DMS53 (cell line): Measurements from ENCODE around the gene TFEC.
"Not testable (repeated sequence)": the region's sequence is repeated elsewhere in the genome, so short reads cannot be mapped to it uniquely, and the experiment has no call there.

ENCODE experiments used
- DNase-seq: peaks from one replicate; lab custom pipeline; 2025; lab: John Stamatoyannopoulos, UW

The TFEC gene

GRCh38 chr7:115988401-115988800 lies 42.2 kb downstream of the TFEC start:
- DNase-seq, result no peak

DNA sequence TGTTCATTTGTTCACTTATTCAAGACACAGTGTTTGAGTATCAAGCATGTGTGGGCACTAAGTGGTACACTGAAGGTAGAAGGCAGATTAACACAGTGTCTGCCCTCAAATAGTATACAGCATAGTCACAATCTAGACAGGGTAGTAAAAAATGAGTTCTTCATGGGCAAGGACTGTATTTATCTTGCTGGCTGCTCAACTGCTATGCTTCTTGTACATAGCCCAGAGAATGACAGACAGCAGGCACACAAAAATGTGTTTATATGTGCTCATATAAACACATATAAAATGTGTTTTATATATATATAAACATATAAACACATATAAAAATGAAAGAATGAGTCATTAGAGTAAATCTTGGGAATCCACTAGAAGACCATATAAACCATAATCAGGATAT lies 43.1 kb downstream of the TFEC start:
- no peak for DNase-seq

DNA sequence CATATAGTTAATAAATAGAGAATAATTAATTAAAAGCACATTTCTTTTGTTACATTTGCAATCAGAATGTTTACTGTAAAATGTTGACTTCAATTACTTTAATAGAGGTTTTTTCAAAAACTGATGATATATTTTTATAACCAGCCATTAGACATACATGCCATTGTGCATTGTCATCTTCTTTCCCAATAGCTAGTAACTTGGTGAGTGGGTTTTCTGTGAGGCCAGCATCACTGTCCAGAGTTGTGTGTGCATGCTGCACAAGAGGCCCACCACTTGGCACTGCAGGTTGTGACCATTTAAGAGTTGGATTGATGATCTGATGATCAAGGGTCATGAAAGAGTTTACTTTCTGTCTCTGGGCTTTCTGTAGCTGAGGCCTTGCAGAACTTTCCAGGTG lies 46.5 kb downstream of the TFEC start:
- DNase-seq, result no peak

- no peak for DNase-seq
Observed at GRCh38 chr7:115980159-115980558, 50.4 kb downstream of the TFEC start.

DNA sequence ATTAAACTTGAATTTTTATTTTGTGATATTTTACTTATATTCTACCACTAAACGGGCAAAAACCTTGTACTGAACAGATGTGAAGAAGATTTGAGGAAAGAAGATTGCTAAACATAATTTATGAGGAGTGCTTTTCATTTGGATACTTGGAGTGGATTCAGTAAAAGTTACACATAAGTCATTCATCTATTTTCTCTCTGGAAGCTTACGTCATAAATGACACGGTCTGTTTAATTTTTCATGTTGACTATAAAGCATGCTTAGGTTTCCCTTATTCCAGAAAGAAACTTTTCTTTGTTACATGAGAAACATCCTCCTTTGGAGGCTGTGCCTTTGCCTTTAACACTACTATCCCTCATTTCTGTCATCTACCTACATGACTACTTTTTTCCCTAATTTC lies 53.9 kb downstream of the TFEC start:
- no peak for DNase-seq

- DNase-seq, result no peak
Observed at GRCh38 chr7:115975766-115976165, 54.8 kb downstream of the TFEC start.

GRCh38 chr7:115973406-115973805 lies 57.2 kb downstream of the TFEC start:
- no peak for DNase-seq

DNA sequence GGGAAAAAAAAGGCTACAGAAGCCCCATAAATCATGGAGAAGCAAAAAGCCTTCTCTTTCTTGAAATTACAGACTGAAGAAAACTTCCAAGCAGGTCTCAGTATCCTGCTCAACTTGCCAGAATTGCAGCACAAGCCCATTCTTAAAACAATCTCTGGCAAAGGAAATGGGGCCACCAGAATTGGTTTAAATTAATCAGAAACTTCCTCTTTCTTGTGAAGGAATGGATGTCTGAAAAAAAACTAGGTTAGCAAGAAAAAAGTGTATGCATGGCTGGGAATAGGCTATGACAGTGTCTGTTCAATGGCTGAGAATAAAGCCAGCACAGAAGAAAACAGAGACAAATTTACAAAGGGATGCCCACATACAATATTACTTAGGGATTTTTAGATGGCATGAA lies 59.1 kb downstream of the TFEC start:
- DNase-seq, result no peak

GRCh38 chr7:115968596-115968995 lies 62.0 kb downstream of the TFEC start:
- no peak for DNase-seq

GRCh38 chr7:115968171-115968570 lies 62.4 kb downstream of the TFEC start:
- no peak for DNase-seq

DNA sequence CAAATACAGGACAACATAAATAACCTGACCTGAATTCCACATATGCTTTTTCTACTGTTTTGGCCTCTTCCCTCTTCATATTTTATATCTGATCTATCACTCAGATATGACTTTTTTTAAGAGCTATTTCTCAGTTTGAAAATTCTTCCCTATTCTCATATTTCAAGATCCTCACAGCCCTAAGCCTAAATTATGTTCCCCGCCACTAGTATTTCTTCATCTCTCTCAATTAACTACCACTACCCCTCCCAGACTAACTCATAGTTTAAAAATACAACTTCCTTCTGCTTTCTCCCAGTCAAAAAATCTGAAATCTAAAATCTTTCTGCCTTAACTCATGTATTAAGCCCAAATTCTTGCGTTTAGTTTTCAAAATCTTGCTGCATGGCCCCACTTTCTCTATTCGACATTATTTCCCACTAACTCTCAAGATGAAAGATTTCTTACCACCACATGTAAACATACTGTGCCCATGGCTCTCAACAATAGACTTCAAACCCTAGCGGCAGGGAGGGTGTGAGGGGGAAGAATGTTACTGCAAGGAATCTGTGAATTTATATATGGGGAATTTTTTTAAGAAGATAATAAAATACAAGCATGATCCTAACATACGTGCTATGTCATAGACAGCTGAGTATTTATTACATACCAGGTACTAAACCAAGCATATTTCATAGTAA lies 64.6 kb downstream of the TFEC start:
- DNase-seq, result no peak

DNA sequence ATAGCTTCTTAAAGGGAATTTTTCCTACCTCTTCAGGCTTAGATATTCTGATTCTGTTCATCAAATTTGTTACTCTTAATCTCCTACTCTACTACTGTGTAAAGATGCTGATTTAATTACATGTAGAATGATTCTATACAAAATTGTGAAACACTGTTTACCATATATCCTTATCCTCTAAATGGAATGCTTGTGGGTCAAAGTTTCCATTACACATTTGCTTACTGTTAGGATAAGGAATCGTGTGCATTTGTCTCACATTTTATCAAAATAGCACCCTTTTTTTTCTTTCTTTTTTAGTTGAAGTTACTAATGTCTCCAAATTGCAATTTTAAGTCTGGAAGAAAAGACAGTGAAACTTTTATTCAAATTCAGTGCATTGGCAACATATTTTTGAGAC lies 65.3 kb downstream of the TFEC start:
- no peak for DNase-seq

- no peak for DNase-seq
Observed at GRCh38 chr7:115964799-115965198, 65.8 kb downstream of the TFEC start.

GRCh38 chr7:115962340-115962739 lies 68.2 kb downstream of the TFEC start:
- no peak for DNase-seq

DNA sequence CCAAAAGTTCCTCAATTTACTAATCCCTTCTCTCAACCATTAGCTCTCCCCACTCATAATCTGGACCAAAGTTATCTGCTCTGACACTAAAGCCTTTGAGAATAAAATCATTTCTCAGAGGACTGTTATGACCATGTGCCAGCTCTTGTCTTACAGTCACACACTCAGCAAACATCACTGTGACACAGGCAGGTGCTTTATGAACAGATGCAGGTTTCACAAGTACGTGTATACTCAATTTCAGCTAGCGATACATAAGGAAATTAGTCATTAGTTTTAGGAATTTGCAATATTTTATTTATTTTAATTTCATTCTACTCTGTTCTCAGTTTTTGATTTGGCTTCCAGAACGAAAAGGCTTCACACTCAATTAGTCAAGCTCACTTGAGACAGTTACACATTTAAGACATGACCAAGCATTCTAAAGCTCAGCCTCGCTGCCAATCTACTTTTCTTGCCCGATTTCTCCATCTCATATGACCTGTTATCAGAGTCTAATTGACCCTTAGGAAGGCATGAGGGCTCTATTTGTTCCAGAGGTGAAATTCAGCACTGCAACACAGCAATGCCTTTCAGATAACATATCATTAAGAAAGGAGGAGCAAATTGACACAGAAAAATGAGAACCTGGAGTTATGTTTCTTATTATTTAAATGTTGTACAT lies 76.8 kb downstream of the TFEC start:
- DNase-seq, result peak; percentile 52

GRCh38 chr7:115952832-115953231 lies 77.7 kb downstream of the TFEC start:
- no peak for DNase-seq

DNA sequence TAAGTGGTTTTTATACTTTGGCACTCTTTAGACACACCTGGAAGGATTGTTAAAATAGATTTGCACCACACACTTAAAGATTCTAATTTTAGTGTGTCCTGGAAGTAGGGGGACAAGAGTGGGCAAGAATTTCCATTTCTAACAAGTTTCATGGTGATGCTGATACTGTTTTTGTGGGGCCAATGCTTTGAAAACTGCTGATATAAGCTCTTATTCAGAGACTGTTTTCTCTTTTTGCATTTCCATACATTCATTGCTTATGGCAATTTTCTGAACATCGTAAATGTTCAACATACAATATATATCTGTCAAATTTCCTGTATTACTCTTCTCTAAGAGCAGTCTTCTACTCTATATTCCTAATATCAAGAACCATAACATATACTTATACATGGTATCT lies 79.0 kb downstream of the TFEC start:
- no peak for DNase-seq

DNA sequence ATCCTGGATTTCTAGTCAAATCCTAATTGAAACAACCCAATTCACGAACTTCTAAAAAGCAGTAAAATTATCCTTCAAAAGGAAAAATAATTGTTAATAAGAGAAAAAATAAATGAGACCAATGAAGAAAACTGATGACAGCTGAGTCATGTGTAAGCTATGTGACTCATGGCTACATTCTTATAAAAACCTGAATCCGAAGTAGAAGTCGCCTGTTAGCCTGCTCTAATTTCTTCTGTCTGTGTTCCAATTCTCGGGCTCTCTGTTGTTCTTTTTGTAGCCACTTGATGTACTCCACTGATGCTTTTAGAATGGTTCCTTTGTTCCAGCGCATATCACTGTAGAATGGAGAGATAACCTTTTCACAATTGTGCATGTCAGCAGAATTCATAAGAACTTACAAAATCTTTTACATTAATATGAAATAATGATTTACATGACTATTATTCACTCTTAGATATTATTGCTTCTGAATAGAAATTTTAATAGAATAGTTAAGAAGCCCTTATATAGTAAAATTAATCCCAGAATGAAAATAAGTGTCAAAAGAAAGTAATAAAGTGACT lies 88.8 kb downstream of the TFEC start:
- DNase-seq, result no peak

DNA sequence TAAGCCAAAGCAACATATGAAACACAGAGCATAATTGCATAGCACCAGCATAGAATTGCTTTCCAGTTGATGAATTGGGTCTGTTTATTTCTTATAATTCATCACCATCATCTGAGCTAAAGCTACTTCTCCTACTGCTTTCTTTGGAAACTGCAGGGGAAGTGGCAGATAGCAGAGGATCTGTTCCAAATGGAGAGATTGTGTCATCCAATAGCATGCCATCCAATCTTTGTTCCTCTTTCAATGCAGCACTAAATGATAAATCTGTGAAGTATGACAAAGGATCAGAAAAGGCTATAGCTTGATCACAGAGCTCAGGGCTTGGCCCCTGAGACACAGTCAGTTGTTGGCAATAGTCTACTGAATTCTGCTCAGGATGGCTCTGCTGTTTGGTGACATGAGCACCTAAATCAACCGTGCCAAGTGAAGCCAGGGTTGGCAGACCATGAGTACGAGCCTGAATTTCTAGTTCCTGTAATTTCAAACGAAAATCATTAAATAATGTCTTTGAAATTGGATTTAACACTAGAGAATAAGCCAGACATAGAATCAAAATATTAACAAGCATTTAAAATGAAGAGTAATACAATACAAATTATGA lies 90.0 kb downstream of the TFEC start:
- no peak for DNase-seq

GRCh38 chr7:115937960-115938359 lies 92.6 kb downstream of the TFEC start:
- DNase-seq, result no peak

DNA sequence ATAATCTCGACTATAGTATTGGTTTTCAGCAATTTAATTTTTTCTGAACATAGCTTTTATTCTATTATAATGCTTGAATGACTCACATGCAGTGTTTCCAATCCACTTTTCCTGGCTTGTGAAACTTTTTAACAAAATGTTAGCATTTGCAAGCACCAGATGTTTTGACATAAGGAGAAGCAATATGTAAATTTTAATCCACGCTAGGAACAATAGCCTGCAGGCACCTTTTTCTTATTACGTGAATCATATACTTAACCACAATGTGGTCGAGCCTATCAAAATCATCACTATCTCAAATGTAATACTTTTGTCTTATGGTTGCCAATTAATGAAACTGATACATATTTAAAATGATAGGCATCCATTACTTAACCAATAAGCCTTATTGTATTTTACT lies 97.1 kb downstream of the TFEC start:
- no peak for DNase-seq

DNA sequence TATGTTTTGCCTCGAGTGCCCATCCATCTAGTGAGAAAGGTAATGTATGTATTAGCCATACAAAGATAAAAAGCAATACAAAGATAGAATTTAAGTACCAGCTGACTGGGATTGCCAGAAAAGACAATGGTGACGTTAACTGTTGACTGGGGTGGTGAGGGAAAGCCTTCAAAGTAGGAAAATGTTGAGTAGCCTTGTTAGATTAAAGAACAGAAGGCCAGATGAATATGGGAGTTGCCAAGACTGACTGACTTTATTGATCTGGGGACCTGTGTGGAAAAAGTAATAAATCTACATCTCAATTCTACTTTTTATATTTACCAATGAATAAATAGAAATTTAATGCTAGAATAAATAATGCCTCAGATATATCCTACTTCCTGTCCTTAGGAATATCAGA lies 97.7 kb downstream of the TFEC start:
- DNase-seq, result no peak

DNA sequence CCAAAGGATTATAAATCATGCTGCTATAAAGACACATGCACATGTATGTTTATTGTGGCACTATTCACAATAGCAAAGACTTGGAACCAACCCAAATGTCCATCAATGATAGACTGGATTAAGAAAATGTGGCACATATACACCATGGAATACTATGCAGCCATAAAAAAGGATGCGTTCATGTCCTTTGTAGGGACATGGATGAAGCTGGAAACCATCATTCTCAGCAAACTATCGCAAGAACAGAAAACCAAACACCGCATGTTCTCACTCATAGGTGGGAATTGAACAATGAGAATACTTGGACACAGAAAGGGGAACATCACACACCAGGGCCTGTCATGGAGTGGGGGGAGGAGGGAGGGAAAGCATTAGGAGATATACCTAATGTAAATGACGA lies 100.4 kb downstream of the TFEC start:
- not testable (repeated sequence) for DNase-seq
